Measurements from ENCODE around the gene MMS19. TPM values are rescaled to one million over a fixed set of nuclear protein-coding genes. Genes with fewer than 3 reads are reported as not detected.

The MMS19 gene
- total RNA-seq, 1 experiment from 2014 or later = 70.6 TPM

GRCh38 chr10:97483921-97484320 lies 14.3 kb downstream of the MMS19 start:
- ChIA-PET POLR2A (ENCODE audit: low non-redundant PET) (no interaction called here), CTCF (interaction anchor here (0.6 kb wide), 1 partner anchor 461 kb away, joined by 3 read pairs; no protein-coding TSS in a partner anchor)
- no peak for DNase-seq (ENCODE audit: low spot score)

GRCh38 chr10:97483506-97483905 lies 14.7 kb downstream of the MMS19 start:
- CTCF ChIA-PET = no interaction called here

More at GRCh38 chr10:97483921-97484320, 14.3 kb downstream of the MMS19 start:
- Histone ChIP-seq H3K27ac (ENCODE audit: low read depth, low read length, poor library complexity, severe bottlenecking) (no peak overlapping the region), H3K4me3 (ENCODE audit: low read depth, low read length, poor library complexity, severe bottlenecking) (no peak overlapping the region), H3K36me3 (ENCODE audit: insufficient read depth, low read length, poor library complexity, severe bottlenecking) (peaks cover 16% of the 10 kb centered on the region), H3K4me1 (ENCODE audit: insufficient read depth, low read length, poor library complexity, severe bottlenecking) (no peaks in the 10 kb centered on the region), H3K27me3 (replicated peaks; ENCODE audit: insufficient read depth, low read depth, low read length, poor library complexity) (no peaks in the 10 kb centered on the region), H3K9me3 (ENCODE audit: low read depth, low read length, poor library complexity, severe bottlenecking) (no peaks in the 10 kb centered on the region)
- TF ChIP-seq EZH2 (IDR thresholded peaks at IDR 0.05; ENCODE audit: borderline replicate concordance, low read depth, low read length, poor library complexity, severe bottlenecking) (no peak), CTCF (conservative IDR thresholded peaks at IDR 0.05; ENCODE audit: low read depth, low read length) (no peak)
- no TSS peak for BruUV-seq (replicated peaks)
- intact Hi-C loops (cut with micrococcal nuclease; ENCODE audit: unreplicated experiment) = no loop called here

GRCh38 chr10:97482381-97482780 lies 15.8 kb downstream of the MMS19 start:
- no peak for DNase-seq (ENCODE audit: low spot score)
- H3K4me1 ChIP-seq (ENCODE audit: insufficient read depth, low read length, poor library complexity, severe bottlenecking) = no peaks in the 10 kb centered on the region
- CTCF ChIA-PET = no interaction called here
- BruUV-seq (replicated peaks) = no TSS peak
- POLR2A ChIA-PET (ENCODE audit: low non-redundant PET) = no interaction called here
- no peaks in the 10 kb centered on the region for H3K27me3 ChIP-seq (replicated peaks; ENCODE audit: insufficient read depth, low read depth, low read length, poor library complexity)
- H3K27ac ChIP-seq (ENCODE audit: low read depth, low read length, poor library complexity, severe bottlenecking) = no peak overlapping the region
- H3K36me3 ChIP-seq (ENCODE audit: insufficient read depth, low read length, poor library complexity, severe bottlenecking) = peaks cover 26% of the 10 kb centered on the region
- intact Hi-C loops (cut with micrococcal nuclease; ENCODE audit: unreplicated experiment) = no loop called here
- no peak for TF ChIP-seq CTCF (conservative IDR thresholded peaks at IDR 0.05; ENCODE audit: low read depth, low read length)
- no peaks in the 10 kb centered on the region for H3K9me3 ChIP-seq (ENCODE audit: low read depth, low read length, poor library complexity, severe bottlenecking)
- no peak overlapping the region for H3K4me3 ChIP-seq (ENCODE audit: low read depth, low read length, poor library complexity, severe bottlenecking)

More at GRCh38 chr10:97483506-97483905, 14.7 kb downstream of the MMS19 start:
- intact Hi-C loops (cut with micrococcal nuclease; ENCODE audit: unreplicated experiment) = no loop called here
- no peaks in the 10 kb centered on the region for H3K9me3 ChIP-seq (ENCODE audit: low read depth, low read length, poor library complexity, severe bottlenecking)
- H3K27me3 ChIP-seq (replicated peaks; ENCODE audit: insufficient read depth, low read depth, low read length, poor library complexity) = no peaks in the 10 kb centered on the region
- no peak overlapping the region for H3K4me3 ChIP-seq (ENCODE audit: low read depth, low read length, poor library complexity, severe bottlenecking)
- TF ChIP-seq EZH2 (IDR thresholded peaks at IDR 0.05; ENCODE audit: borderline replicate concordance, low read depth, low read length, poor library complexity, severe bottlenecking) (no peak), CTCF (conservative IDR thresholded peaks at IDR 0.05; ENCODE audit: low read depth, low read length) (no peak)
- BruUV-seq (replicated peaks) = no TSS peak
- no peaks in the 10 kb centered on the region for H3K4me1 ChIP-seq (ENCODE audit: insufficient read depth, low read length, poor library complexity, severe bottlenecking)
- no peak overlapping the region for H3K27ac ChIP-seq (ENCODE audit: low read depth, low read length, poor library complexity, severe bottlenecking)
- POLR2A ChIA-PET (ENCODE audit: low non-redundant PET) = no interaction called here
- peaks cover 17% of the 10 kb centered on the region for H3K36me3 ChIP-seq (ENCODE audit: insufficient read depth, low read length, poor library complexity, severe bottlenecking)
- DNase-seq (ENCODE audit: low spot score) = no peak

Measured in A673 (cell line).